A549 (cell line): ENCODE data around the gene ADGRL3. TPM values are rescaled to one million over a fixed set of nuclear protein-coding genes. Genes with fewer than 3 reads are reported as not detected.

Source experiments
- ATAC-seq, 2 experiments: fragments of 200-7000 bp in 1 of 2; fragments of >200 bp in 1 of 2; cut with Nextera tagmentation in 1 of 2; cut with Tn5 transposase in 1 of 2; 3 replicates each; pipeline versions ENCODE4 v1.8.0 to v1.9.1; 2018 to 2020; ENCODE audit warnings: mild to moderate bottlenecking in 1 of 2, moderate library complexity in 1 of 2
- CTCF ChIA-PET: fragments of 300-600 bp; sonication (Branson Sonifier 250); formaldehyde crosslinking; extraction: SDS; loops from one replicate; lab custom pipeline; 2021; ENCODE audit warnings: antibody characterized with exemption, inconsistent platforms; lab: Yijun Ruan, JAX
- POLR2A ChIA-PET: fragments of 350-600 bp; formaldehyde crosslinking; extraction: SDS; loops from one replicate; lab custom pipeline; 2021; ENCODE audit warnings: antibody characterized with exemption, inconsistent platforms; lab: Yijun Ruan, JAX
- DNase-seq, 2 experiments: peaks; one replicate each; pipeline versions ENCODE4 v3.0.0 to v3.0.0-alpha.2; 2011 to 2016; ENCODE audit warnings: low read depth in 1 of 2, low spot score in 1 of 2
- FAIRE-seq: peaks from 2 replicates; lab custom pipeline; 2011; peaks lifted over from hg19 to GRCh38; lab: Jason Lieb, UNC
- H3K27ac ChIP-seq, 2 experiments: fragments of >200 bp; sonication (Bioruptor Twin); formaldehyde crosslinking; 3 replicates each; pipeline ENCODE4 v1.5.1; 2016 to 2017
- H3K4me1 ChIP-seq: fragments of >200 bp; sonication (Bioruptor Twin); formaldehyde crosslinking; 3 replicates; pipeline ENCODE4 v1.6.1; 2016
- H3K4me2 ChIP-seq: fragments of >200 bp; sonication (Bioruptor Twin); formaldehyde crosslinking; 3 replicates; pipeline ENCODE4 v1.6.1; 2016
- H3K4me3 ChIP-seq: fragments of >200 bp; sonication (Bioruptor Twin); formaldehyde crosslinking; 3 replicates; pipeline ENCODE4 v1.5.1; 2016
- H3K9me3 ChIP-seq: fragments of >200 bp; sonication (Bioruptor Twin); formaldehyde crosslinking; 3 replicates; pipeline ENCODE4 v1.6.1; 2016
- ATOH8 ChIP-seq: fragments of 250-450 bp; sonication (Bioruptor Pico); IDR thresholded peaks from 2 replicates; pipeline ENCODE4 v1.5.0; 2020; ENCODE audit warnings: low read depth, mild to moderate bottlenecking, moderate library complexity
- BHLHE40 ChIP-seq: IDR thresholded peaks from 2 replicates; pipeline ENCODE4 v1.6.1; 2012; ENCODE audit warnings: low read depth, low read length, inconsistent platforms
- CBX2 ChIP-seq: fragments of 200-600 bp; sonication (generic); IDR thresholded peaks from 2 replicates; pipeline ENCODE4 v1.6.1; 2016; ENCODE audit warnings: low read depth, mild to moderate bottlenecking, borderline replicate concordance
- CHD2 ChIP-seq: fragments of 150-350 bp; IDR thresholded peaks from 2 replicates; pipeline ENCODE4 v1.6.1; 2014; ENCODE audit warnings: low read length; ENCODE audit not compliant: partially characterized antibody
- ELK1 ChIP-seq: fragments of 150-350 bp; IDR thresholded peaks from 2 replicates; pipeline ENCODE4 v1.6.1; 2014; ENCODE audit warnings: low read depth, mild to moderate bottlenecking, low read length
- EP300 ChIP-seq, 2 experiments: fragments of >200 bp; sonication (Bioruptor Twin); formaldehyde crosslinking; IDR thresholded peaks; 2 replicates in 1 of 2; 3 replicates in 1 of 2; pipeline ENCODE4 v1.6.1; 2016 to 2017
- ESRRA ChIP-seq: fragments of 150-350 bp; IDR thresholded peaks from 2 replicates; pipeline ENCODE4 v1.6.1; 2014; ENCODE audit warnings: mild to moderate bottlenecking, low read length, borderline replicate concordance
- HES2 ChIP-seq: fragments of >200 bp; sonication (Bioruptor Twin); formaldehyde crosslinking; IDR thresholded peaks from 2 replicates; pipeline ENCODE4 v1.6.1; 2016
- HEYL ChIP-seq: fragments of 250-450 bp; sonication (Bioruptor Pico); IDR thresholded peaks from 2 replicates; pipeline ENCODE4 v1.8.0; 2021; ENCODE audit warnings: mild to moderate bottlenecking, moderate library complexity
- HMGXB4 ChIP-seq: fragments of 250-450 bp; sonication (Bioruptor Pico); IDR thresholded peaks from 2 replicates; pipeline ENCODE4 v1.5.0; 2021; ENCODE audit warnings: mild to moderate bottlenecking, moderate library complexity, borderline replicate concordance
- HOXB13 ChIP-seq: fragments of 250-450 bp; sonication (Bioruptor Pico); IDR thresholded peaks from 2 replicates; pipeline ENCODE4 v1.5.0; 2020; ENCODE audit warnings: low read depth, mild to moderate bottlenecking, moderate library complexity
- HOXB5 ChIP-seq: fragments of 250-450 bp; sonication (Bioruptor Pico); IDR thresholded peaks from 2 replicates; pipeline ENCODE4 v1.5.0; 2020; ENCODE audit warnings: mild to moderate bottlenecking, moderate library complexity
- KDM1A ChIP-seq: fragments of 200-600 bp; sonication (generic); IDR thresholded peaks from 2 replicates; pipeline ENCODE4 v1.6.1; 2016; ENCODE audit warnings: low read depth, mild to moderate bottlenecking
- NPAS2 ChIP-seq: fragments of 250-450 bp; sonication (Bioruptor Pico); IDR thresholded peaks from 2 replicates; pipeline ENCODE4 v1.8.0; 2022; ENCODE audit warnings: mild to moderate bottlenecking, moderate library complexity, borderline replicate concordance
- RARB ChIP-seq: fragments of 250-450 bp; sonication (Bioruptor Pico); IDR thresholded peaks from 2 replicates; pipeline ENCODE4 v1.8.0; 2021; ENCODE audit warnings: mild to moderate bottlenecking, moderate library complexity
- RCOR1 ChIP-seq: fragments of 150-350 bp; IDR thresholded peaks from 2 replicates; pipeline ENCODE4 v1.6.1; 2014; ENCODE audit warnings: antibody characterized with exemption, low read length, low read depth
- REST ChIP-seq: fragments of 200-600 bp; sonication (generic); IDR thresholded peaks from 2 replicates; pipeline ENCODE4 v1.6.1; 2016; ENCODE audit warnings: antibody characterized with exemption, mild to moderate bottlenecking, moderate library complexity
- RFX5 ChIP-seq: fragments of 450-650 bp; IDR thresholded peaks from 2 replicates; pipeline ENCODE4 v1.7.1; 2014; ENCODE audit warnings: antibody characterized with exemption, mild to moderate bottlenecking, moderate library complexity
- RNF2 ChIP-seq: fragments of 200-600 bp; sonication (generic); IDR thresholded peaks from 2 replicates; pipeline ENCODE4 v1.6.1; 2016; ENCODE audit warnings: low read depth, mild to moderate bottlenecking, antibody characterized with exemption, moderate library complexity, borderline replicate concordance
- TFCP2L1 ChIP-seq: fragments of 250-450 bp; sonication (Bioruptor Pico); IDR thresholded peaks from 2 replicates; pipeline ENCODE4 v1.5.0; 2021; ENCODE audit warnings: mild to moderate bottlenecking
- ZFP36 ChIP-seq: fragments of 450-650 bp; IDR thresholded peaks from 2 replicates; pipeline ENCODE4 v1.6.1; 2014; ENCODE audit warnings: borderline replicate concordance; ENCODE audit not compliant: partially characterized antibody
- WGBS: methylation state at CpG from one replicate; pipeline ENCODE4 v1.1.6; 2017; ENCODE audit errors: missing lambda C conversion rate; 5-methylcytosine and 5-hydroxymethylcytosine counted together
- polyA plus RNA-seq, 4 experiments: library from polyadenylated mRNA; depleted of rRNA in 3 of 4; stranded (reverse); fragments of >200 nt; fragmentation: RNase III in 1 of 4; extraction: RNeasy Plus Mini Kit Qiagen cat#74134 plus additional on column Dnase treatment in 1 of 4; gene quantifications; 2 replicates in 3 of 4; 3 replicates in 1 of 4; pipeline ENCODE4 v1.2.3, GENCODE V29; 2011 to 2017

ADGRL3 gene
- polyA plus RNA-seq, 2 of the 4 experiments (the other 2 are of a cell fraction) = 0.05 to 0.12 TPM

- WGBS = 31% methylated on average over 3 of the region's 3 CpGs
- ChIA-PET CTCF (no interaction called here), POLR2A (no interaction called here)
- ATAC-seq = no peak
- Histone ChIP-seq H3K4me1 (no peaks in the 10 kb centered on the region), H3K4me3 (no peak overlapping the region), H3K9me3 (no peaks in the 10 kb centered on the region), H3K27ac (no peak overlapping the region), H3K4me2 (no peak overlapping the region)
- no peak for DNase-seq
- no peak for TF ChIP-seq BHLHE40
- no peak for TF ChIP-seq ELK1
- TF ChIP-seq ZFP36 = no peak
- TF ChIP-seq CBX2 = no peak
- no peak for FAIRE-seq
Measured at GRCh38 chr4:61301271-61301670, 101.1 kb downstream of the ADGRL3 start.

- Histone ChIP-seq H3K4me1 (no peaks in the 10 kb centered on the region), H3K4me3 (no peak overlapping the region), H3K27ac (no peak overlapping the region), H3K9me3 (no peaks in the 10 kb centered on the region), H3K4me2 (no peak overlapping the region)
- FAIRE-seq = no peak
- ATAC-seq = no peak
- TF ChIP-seq HMGXB4 = no peak
- TF ChIP-seq HOXB5 (CRISPR knock-in tag) = no peak
- TF ChIP-seq HEYL (CRISPR knock-in tag) = no peak
- no peak for TF ChIP-seq ATOH8 (CRISPR knock-in tag)
- TF ChIP-seq ESRRA = no peak
- no peak for TF ChIP-seq HOXB13 (CRISPR knock-in tag)
- TF ChIP-seq REST = no peak
- no peak for TF ChIP-seq RCOR1
- 17% methylated on average over 2 of the region's 2 CpGs for WGBS
- CTCF ChIA-PET = interaction anchor here (0.7 kb wide), 1 partner anchor 10 kb away, joined by 4 read pairs; no protein-coding TSS in a partner anchor
- no peak for DNase-seq
- POLR2A ChIA-PET = no interaction called here
Measured at GRCh38 chr4:61308033-61308432, 107.9 kb downstream of the ADGRL3 start.

GRCh38 chr4:61309616-61310015 is 109.5 kb downstream of the ADGRL3 start:
- no peak overlapping the region for H3K4me2 ChIP-seq
- ChIA-PET CTCF (no interaction called here), POLR2A (no interaction called here)
- H3K9me3 ChIP-seq = no peaks in the 10 kb centered on the region
- no peak overlapping the region for H3K27ac ChIP-seq
- ATAC-seq = no peak
- no peak overlapping the region for H3K4me3 ChIP-seq
- H3K4me1 ChIP-seq = no peaks in the 10 kb centered on the region
- WGBS = 32% methylated on average over 1 of the region's 1 CpG
- no peak for DNase-seq
- TF ChIP-seq CHD2 = no peak
- no peak for TF ChIP-seq TFCP2L1 (CRISPR knock-in tag)
- TF ChIP-seq NPAS2 = no peak
- no peak for TF ChIP-seq RARB (CRISPR knock-in tag)
- no peak for TF ChIP-seq RCOR1
- no peak for TF ChIP-seq HOXB5 (CRISPR knock-in tag)
- no peak for TF ChIP-seq ELK1
- TF ChIP-seq HES2 = no peak
- TF ChIP-seq EP300 (IDR thresholded peaks at IDR 0.05) = no peak
- TF ChIP-seq RFX5 = no peak
- no peak for TF ChIP-seq HEYL (CRISPR knock-in tag)
- TF ChIP-seq RNF2 = no peak
- no peak for TF ChIP-seq KDM1A
- no peak for FAIRE-seq
